ENCODE data around the gene WRNIP1.

GRCh38 chr6:2725364-2725988, 39.7 kb upstream of the WRNIP1 start:
- no peak for TF ChIP-seq CTCF (IDR thresholded peaks at IDR 0.05)
- TF ChIP-seq POLR2A (IDR thresholded peaks at IDR 0.05): no peak
